Caco-2 (cell line): ENCODE measurements around the gene ZNF586. TPM values are rescaled to one million over a fixed set of nuclear protein-coding genes. Genes with fewer than 3 reads are reported as not detected.
"Not testable (repeated sequence)": the region's sequence is repeated elsewhere in the genome, so short reads cannot be mapped to it uniquely, and the experiment has no call there.

Experiments
- BruUV-seq: library from RNA; stranded (reverse); fragments of 400-500 nt; replicated peaks from 2 replicates; lab custom pipeline; 2021; lab: Mats Ljungman, UMichigan
- CTCF ChIA-PET: fragments of 300-600 bp; sonication (Branson Sonifier 250); formaldehyde crosslinking; loops from one replicate; lab custom pipeline; 2022; ENCODE audit warnings: antibody characterized with exemption; lab: Charles Lee
- POLR2A ChIA-PET: fragments of 300-600 bp; sonication (Branson Sonifier 250); formaldehyde crosslinking; loops from one replicate; lab custom pipeline; 2022; ENCODE audit warnings: antibody characterized with exemption; lab: Charles Lee
- DNase-seq, 2 experiments: peaks; one replicate each; pipeline versions ENCODE4 v3.0.0 to v3.0.0-alpha.2; 2020 to 2022
- H3K27me3 ChIP-seq: replicated peaks from 2 replicates; pipeline ENCODE4 v1.6.0; 2011; ENCODE audit warnings: low read length; ENCODE audit not compliant: control insufficient read depth, insufficient read depth
- H3K36me3 ChIP-seq: 2 replicates; pipeline ENCODE4 v1.5.1; 2011; ENCODE audit warnings: low read length; ENCODE audit not compliant: control insufficient read depth, insufficient read depth
- H3K4me1 ChIP-seq: fragments of 250-450 bp; sonication (Bioruptor Pico); 2 replicates; pipeline ENCODE4 v1.5.1; 2020; ENCODE audit warnings: mild to moderate bottlenecking
- H3K4me3 ChIP-seq: 2 replicates; pipeline ENCODE4 v1.5.1; 2011; ENCODE audit warnings: low read depth, mild to moderate bottlenecking, control low read depth, low read length
- H3K9me3 ChIP-seq: fragments of 250-450 bp; sonication (Bioruptor Pico); 2 replicates; pipeline ENCODE4 v1.5.1; 2020; ENCODE audit warnings: mild to moderate bottlenecking, moderate library complexity
- H3K27ac Mint-ChIP-seq: one replicate; pipeline ENCODE4 v1.8.0; 2022; ENCODE audit warnings: mixed read lengths; ENCODE audit not compliant: unreplicated experiment
- H3K27me3 Mint-ChIP-seq: one replicate; pipeline ENCODE4 v1.8.0; 2022; ENCODE audit warnings: mixed read lengths; ENCODE audit not compliant: insufficient read depth, unreplicated experiment
- H3K36me3 Mint-ChIP-seq: one replicate; pipeline ENCODE4 v1.8.0; 2022; ENCODE audit warnings: mild to moderate bottlenecking, mixed read lengths; ENCODE audit not compliant: insufficient read depth, unreplicated experiment
- H3K4me1 Mint-ChIP-seq: one replicate; pipeline ENCODE4 v1.8.0; 2022; ENCODE audit warnings: low read depth, mixed read lengths; ENCODE audit not compliant: unreplicated experiment
- H3K4me3 Mint-ChIP-seq: one replicate; pipeline ENCODE4 v1.8.0; 2022; ENCODE audit warnings: mild to moderate bottlenecking, moderate library complexity, mixed read lengths; ENCODE audit not compliant: unreplicated experiment
- H3K9me3 Mint-ChIP-seq: one replicate; pipeline ENCODE4 v1.8.0; 2022; ENCODE audit warnings: mixed read lengths; ENCODE audit not compliant: unreplicated experiment
- CTCF ChIP-seq, 2 experiments: fragments of 200-600 bp in 1 of 2; IDR thresholded peaks; 1 replicate in 1 of 2; 2 replicates in 1 of 2; pipeline versions ENCODE4 v1.5.1 to v1.8.0; 2011 to 2022; ENCODE audit warnings: antibody characterized with exemption in 1 of 2, control low read depth in 1 of 2, inconsistent platforms in 1 of 2, low read depth in 1 of 2, low read length in 1 of 2, mild to moderate bottlenecking in 1 of 2, moderate library complexity in 1 of 2; ENCODE audit not compliant: insufficient read depth in 1 of 2, severe bottlenecking in 1 of 2, unreplicated experiment in 1 of 2
- intact Hi-C: fragments of 100-400 bp; cut with micrococcal nuclease; formaldehyde crosslinking; loops from one replicate; pipeline ENCODE4 v1.10.0; 2022; ENCODE audit not compliant: unreplicated experiment
- total RNA-seq: library from RNA; stranded (reverse); gene quantifications from 2 replicates; pipeline ENCODE4 v1.2.3, GENCODE V29; 2022

The ZNF586 gene
- total RNA-seq, 1 experiment from 2014 or later = 6.2 TPM

GRCh38 chr19:57823608-57824007 lies 54.1 kb downstream of the ZNF586 start:
- peaks cover 50% of the 10 kb centered on the region for H3K4me1 Mint-ChIP-seq

GRCh38 chr19:57825511-57825910 lies 56.0 kb downstream of the ZNF586 start:
- no peaks in the 10 kb centered on the region; the same call in 1 of the 2 replicates for H3K36me3 ChIP-seq
- ChIA-PET CTCF (no interaction called here), POLR2A (no interaction called here)
- H3K27ac Mint-ChIP-seq = no peak overlapping the region
- H3K4me3 Mint-ChIP-seq = no peak overlapping the region
- peaks cover 86% of the 10 kb centered on the region for H3K36me3 Mint-ChIP-seq
- H3K4me3 ChIP-seq = no peak overlapping the region
- BruUV-seq = no TSS peak
- no peaks in the 10 kb centered on the region for H3K9me3 Mint-ChIP-seq
- no peaks in the 10 kb centered on the region for H3K27me3 Mint-ChIP-seq
- intact Hi-C loops = no loop called here
- TF ChIP-seq CTCF (IDR thresholded peaks at IDR 0.05; ENCODE audit: insufficient read depth in 1 of 2, low read depth in 1 of 2, low read length in 1 of 2, severe bottlenecking in 1 of 2, unreplicated experiment in 1 of 2) = no peak
- no peaks in the 10 kb centered on the region for H3K9me3 ChIP-seq
- H3K4me1 ChIP-seq = peaks cover 72% of the 10 kb centered on the region
- no peak for DNase-seq
- H3K27me3 ChIP-seq = no peaks in the 10 kb centered on the region
- H3K4me1 Mint-ChIP-seq = peaks cover 60% of the 10 kb centered on the region

More at GRCh38 chr19:57823608-57824007, 54.1 kb downstream of the ZNF586 start:
- CTCF ChIA-PET, H3K4me3 ChIP-seq, H3K36me3 ChIP-seq, H3K27me3 Mint-ChIP-seq, POLR2A ChIA-PET, BruUV-seq, H3K9me3 ChIP-seq, intact Hi-C loops, DNase-seq, H3K9me3 Mint-ChIP-seq, H3K27me3 ChIP-seq: not testable (repeated sequence)
- Mint-ChIP-seq H3K4me3 (peak overlapping the region; percentile 54), H3K36me3 (peaks cover 82% of the 10 kb centered on the region), H3K27ac (peak overlapping the region; percentile 69)
- H3K4me1 ChIP-seq = peaks cover 56% of the 10 kb centered on the region

DNA sequence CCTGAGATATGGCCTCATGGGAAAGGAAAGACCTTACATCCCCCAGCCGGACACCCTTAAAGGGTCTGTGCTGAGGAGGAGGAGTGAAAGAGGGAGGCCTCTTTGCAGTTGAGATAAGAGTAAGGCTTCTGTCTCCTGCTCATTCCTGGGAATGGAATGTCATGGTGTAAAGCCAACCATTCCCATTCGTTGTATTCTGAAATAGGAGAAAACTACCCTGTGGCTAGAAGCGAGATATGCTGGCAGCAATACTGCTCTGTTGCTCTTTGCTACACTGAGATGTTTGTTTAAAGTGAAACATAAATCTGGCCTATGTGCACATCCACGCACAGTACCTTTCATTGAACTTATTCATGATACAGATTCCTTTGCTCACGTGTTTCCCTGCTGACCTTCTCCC lies 59.8 kb downstream of the ZNF586 start:
- Histone ChIP-seq H3K36me3 (no peaks in the 10 kb centered on the region), H3K4me1 (peaks cover 45% of the 10 kb centered on the region), H3K27me3 (no peaks in the 10 kb centered on the region), H3K9me3 (no peaks in the 10 kb centered on the region), H3K4me3 (no peak overlapping the region)
- no TSS peak for BruUV-seq
- peaks cover 39% of the 10 kb centered on the region for H3K4me1 Mint-ChIP-seq
- H3K27ac Mint-ChIP-seq = peak overlapping the region; percentile 77
- intact Hi-C loops = loop anchor here (1.0 kb wide), 1 partner anchor 13 kb away; no protein-coding TSS in a partner anchor
- no peak for DNase-seq
- ChIA-PET POLR2A (no interaction called here), CTCF (no interaction called here)
- H3K4me3 Mint-ChIP-seq = peak overlapping the region; percentile 34
- TF ChIP-seq CTCF (IDR thresholded peaks at IDR 0.05; ENCODE audit: insufficient read depth in 1 of 2, low read depth in 1 of 2, low read length in 1 of 2, severe bottlenecking in 1 of 2, unreplicated experiment in 1 of 2) = no peak
- no peaks in the 10 kb centered on the region for H3K9me3 Mint-ChIP-seq
- H3K36me3 Mint-ChIP-seq = peaks cover 73% of the 10 kb centered on the region
- no peaks in the 10 kb centered on the region for H3K27me3 Mint-ChIP-seq
